Mucosa of descending colon (tissue), 3 donors: ENCODE data around the gene CADPS. TPM values are rescaled to one million over a fixed set of nuclear protein-coding genes. Genes with fewer than 3 reads are reported as not detected.

ENCODE experiments used
- ATAC-seq: fragments of 200-7000 bp; cut with Tn5 transposase; one replicate; pipeline ENCODE4 v1.9.1; 2020; ENCODE audit warnings: mild to moderate bottlenecking, moderate library complexity
- DNase-seq, 3 donors: peaks; one replicate each; pipeline ENCODE4 v3.0.0-alpha.2; 2020
- H3K36me3 ChIP-seq: fragments of 200-600 bp; one replicate; pipeline ENCODE4 v1.8.0; 2021; ENCODE audit warnings: low read depth, mild to moderate bottlenecking
- H3K4me1 ChIP-seq: fragments of 200-600 bp; one replicate; pipeline ENCODE4 v1.8.0; 2021; ENCODE audit warnings: low read depth, mild to moderate bottlenecking
- H3K4me3 ChIP-seq: fragments of 200-600 bp; one replicate; pipeline ENCODE4 v1.8.0; 2021; ENCODE audit warnings: mild to moderate bottlenecking
- H3K9me3 ChIP-seq: fragments of 200-600 bp; one replicate; pipeline ENCODE4 v1.8.0; 2021; ENCODE audit warnings: mild to moderate bottlenecking
- intact Hi-C, 2 donors: fragments of 100-400 bp; cut with DNase I in 1 of 2; cut with micrococcal nuclease in 1 of 2; formaldehyde crosslinking; loops; one replicate each; pipeline versions ENCODE4 v1.11.0 to v1.11.1; 2022; cut with DNase I, micrococcal nuclease
- total RNA-seq, 3 donors: library from RNA; stranded (reverse); fragmentation: NEBNext Ultra II Directional in 2 of 3; extraction: Animal tissue kit (Norgen Biotek cat#: 25700) in 2 of 3; gene quantifications; one replicate each; pipeline versions ENCODE4 v1.2.1 to v1.2.4, GENCODE V29; 2021 to 2023
- TF ChIP-seq, protein P1 (sequence below): fragments of 200-600 bp; IDR thresholded peaks from one replicate; pipeline ENCODE4 v1.8.0; 2022; ENCODE audit warnings: antibody characterized with exemption, mild to moderate bottlenecking
- donor health status: DM: no; HTN: no; CAD: no; lungs with moderate emphysema.
- donor health status: DM: no; HTN: no; CAD: no.
- donor health status: DM: no; HTN: yes; CAD: no.

Gene CADPS
- total RNA-seq, 3 donors from 2014 or later = 3.7 to 6.2 (median 6.1) TPM

- intact Hi-C loops = no loop called here
- no peak overlapping the region for H3K4me3 ChIP-seq
- no peaks in the 10 kb centered on the region for H3K9me3 ChIP-seq
- no peaks in the 10 kb centered on the region for H3K4me1 ChIP-seq
- TF ChIP-seq, protein P1, sequence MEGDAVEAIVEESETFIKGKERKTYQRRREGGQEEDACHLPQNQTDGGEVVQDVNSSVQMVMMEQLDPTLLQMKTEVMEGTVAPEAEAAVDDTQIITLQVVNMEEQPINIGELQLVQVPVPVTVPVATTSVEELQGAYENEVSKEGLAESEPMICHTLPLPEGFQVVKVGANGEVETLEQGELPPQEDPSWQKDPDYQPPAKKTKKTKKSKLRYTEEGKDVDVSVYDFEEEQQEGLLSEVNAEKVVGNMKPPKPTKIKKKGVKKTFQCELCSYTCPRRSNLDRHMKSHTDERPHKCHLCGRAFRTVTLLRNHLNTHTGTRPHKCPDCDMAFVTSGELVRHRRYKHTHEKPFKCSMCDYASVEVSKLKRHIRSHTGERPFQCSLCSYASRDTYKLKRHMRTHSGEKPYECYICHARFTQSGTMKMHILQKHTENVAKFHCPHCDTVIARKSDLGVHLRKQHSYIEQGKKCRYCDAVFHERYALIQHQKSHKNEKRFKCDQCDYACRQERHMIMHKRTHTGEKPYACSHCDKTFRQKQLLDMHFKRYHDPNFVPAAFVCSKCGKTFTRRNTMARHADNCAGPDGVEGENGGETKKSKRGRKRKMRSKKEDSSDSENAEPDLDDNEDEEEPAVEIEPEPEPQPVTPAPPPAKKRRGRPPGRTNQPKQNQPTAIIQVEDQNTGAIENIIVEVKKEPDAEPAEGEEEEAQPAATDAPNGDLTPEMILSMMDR = no peak
- no peaks in the 10 kb centered on the region for H3K36me3 ChIP-seq
- DNase-seq (no peak), ATAC-seq (no peak)
These were observed 317.2 kb downstream of the CADPS start for GRCh38 chr3:62557983-62558382.

DNA sequence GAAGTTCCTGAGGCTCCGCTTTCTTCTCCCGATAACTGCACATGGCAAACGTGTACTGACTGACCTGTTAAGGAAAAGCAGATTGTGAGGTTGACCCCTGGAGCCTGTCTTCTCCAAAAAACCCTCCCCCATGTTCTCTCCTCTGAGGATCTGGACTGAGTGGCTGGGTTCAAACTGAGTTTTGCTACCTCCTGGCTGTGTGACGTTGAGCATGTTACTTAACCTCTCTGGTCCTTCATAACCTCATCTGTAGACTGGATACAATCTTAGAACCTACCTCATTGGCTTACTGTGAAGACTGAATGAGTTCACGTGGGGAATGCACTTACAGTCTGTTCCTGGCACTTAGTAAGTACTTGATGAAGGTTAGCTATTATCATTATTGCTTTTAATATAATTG is 317.8 kb downstream of the CADPS start:
- ATAC-seq (no peak), DNase-seq (no peak)
- Histone ChIP-seq H3K36me3 (no peaks in the 10 kb centered on the region), H3K4me1 (no peaks in the 10 kb centered on the region), H3K4me3 (no peak overlapping the region), H3K9me3 (no peaks in the 10 kb centered on the region)
- intact Hi-C loops = no loop called here
- TF ChIP-seq, protein P1 = no peak

DNA sequence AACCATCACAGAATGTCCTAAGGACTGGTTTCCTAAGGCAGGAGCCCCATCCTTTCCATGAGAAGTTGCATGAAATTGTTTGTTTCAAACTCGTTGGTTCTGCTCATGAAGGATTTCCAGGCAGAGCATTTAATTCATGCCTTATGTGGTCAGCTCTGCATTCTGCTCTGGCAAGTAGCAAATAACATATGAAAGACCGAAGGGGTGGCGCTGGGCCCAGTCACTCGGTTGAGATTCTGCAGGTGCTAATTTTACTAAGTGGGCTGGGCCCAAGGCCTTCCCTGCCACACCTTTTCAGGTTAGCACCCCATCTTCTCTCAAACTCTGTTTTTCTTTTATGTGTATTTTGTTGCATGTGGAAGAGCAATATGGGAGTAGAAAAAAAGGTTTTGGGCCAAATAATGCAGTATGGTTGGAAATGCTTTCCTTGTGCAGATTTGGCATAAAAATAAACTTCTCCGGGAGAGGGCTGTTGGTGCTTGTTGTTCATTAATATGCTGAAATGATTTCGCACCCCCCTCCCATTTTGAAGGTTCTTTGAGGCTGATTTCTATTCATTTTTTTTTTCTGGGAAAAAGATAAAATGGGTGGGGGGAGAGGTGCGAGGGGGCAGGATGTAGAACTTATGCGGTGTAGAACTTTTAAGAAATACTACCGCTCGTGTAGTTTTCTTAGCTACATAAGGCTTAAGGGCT is 318.9 kb downstream of the CADPS start:
- TF ChIP-seq, protein P1 = no peak
- no peaks in the 10 kb centered on the region for H3K4me1 ChIP-seq
- intact Hi-C loops = no loop called here
- no peak for ATAC-seq
- H3K4me3 ChIP-seq = no peak overlapping the region
- H3K9me3 ChIP-seq = no peaks in the 10 kb centered on the region
- no peaks in the 10 kb centered on the region for H3K36me3 ChIP-seq
- no peak for DNase-seq

GRCh38 chr3:62554264-62554799 is 320.9 kb downstream of the CADPS start:
- no peak for DNase-seq
- Histone ChIP-seq H3K36me3 (no peaks in the 10 kb centered on the region), H3K9me3 (no peaks in the 10 kb centered on the region), H3K4me1 (no peaks in the 10 kb centered on the region), H3K4me3 (no peak overlapping the region)
- TF ChIP-seq, protein P1 = no peak
- no peak for ATAC-seq
- intact Hi-C loops = no loop called here

DNA sequence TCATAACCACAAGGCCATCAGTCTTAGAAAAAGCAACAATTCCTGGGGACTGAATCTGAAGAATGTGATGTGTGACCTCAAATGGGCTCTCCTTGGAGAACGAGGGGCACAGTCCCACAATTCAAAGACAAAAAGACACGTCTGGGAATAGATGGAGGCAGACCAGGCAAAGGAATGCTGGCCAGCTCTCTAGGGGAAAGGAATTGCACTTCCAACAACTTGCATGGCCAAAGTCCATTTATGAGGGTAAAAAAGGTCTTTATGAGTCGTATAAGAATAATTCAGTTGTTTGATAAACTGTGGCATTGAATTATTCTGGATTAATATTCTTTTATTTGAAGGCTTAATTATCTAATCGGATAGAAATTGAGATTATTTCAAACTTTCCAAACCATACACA is 321.4 kb downstream of the CADPS start:
- Histone ChIP-seq H3K9me3 (no peaks in the 10 kb centered on the region), H3K4me1 (no peaks in the 10 kb centered on the region), H3K4me3 (no peak overlapping the region), H3K36me3 (no peaks in the 10 kb centered on the region)
- intact Hi-C loops = no loop called here
- DNase-seq (no peak), ATAC-seq (no peak)
- TF ChIP-seq, protein P1 = no peak
